Measurements from ENCODE around the gene HES1.

DNA sequence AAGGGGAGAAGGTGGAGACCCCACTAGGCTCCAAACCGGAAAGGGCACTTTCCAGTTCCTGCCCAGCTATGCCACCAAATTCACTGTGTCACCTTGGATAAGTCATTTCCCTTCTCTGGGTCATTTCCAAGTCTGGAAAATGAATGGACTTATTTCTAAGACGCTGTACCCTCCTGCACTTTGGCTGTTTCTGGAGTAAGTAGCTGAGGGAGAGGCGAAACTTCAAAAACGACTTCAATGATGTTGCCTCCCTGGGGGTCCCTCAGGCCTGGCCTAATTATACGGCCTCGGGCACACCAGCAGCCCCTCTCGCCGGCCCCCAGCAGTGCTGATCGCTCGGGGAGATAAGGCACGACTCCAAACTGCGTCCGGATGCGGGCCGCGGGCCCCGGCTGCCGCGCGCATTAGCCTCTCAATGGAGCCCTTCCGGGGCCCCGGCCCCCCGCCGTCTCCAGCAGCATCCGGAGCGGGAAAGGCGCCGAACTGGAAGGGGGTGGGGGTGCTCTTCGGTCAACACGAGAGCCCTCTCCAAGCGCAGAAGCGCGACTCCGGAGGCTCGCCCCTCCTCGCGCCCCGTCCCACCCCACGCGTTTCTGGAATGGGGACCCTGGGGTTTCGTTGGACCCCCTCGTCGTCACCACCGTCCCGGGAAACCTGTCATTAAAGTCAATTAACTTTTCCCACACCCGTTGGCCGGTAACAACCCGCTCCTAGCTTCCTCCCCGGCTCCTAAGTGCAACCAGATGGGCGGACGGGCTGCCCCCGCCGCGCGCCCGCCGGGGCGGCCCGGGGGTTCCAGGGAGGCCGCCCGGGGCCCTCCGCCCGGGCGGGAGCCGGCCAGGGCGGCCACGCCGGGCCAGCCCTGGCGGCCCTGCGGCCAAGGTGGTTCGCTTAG, 4.8 kb downstream of the HES1 start:
- no peak for TF ChIP-seq EZH2 (IDR thresholded peaks at IDR 0.05; ENCODE audit: low read length)
- no peak for TF ChIP-seq CTCF (optimal IDR thresholded peaks at IDR 0.05 in 1 of 3, IDR thresholded peaks at IDR 0.05 in 1 of 3, conservative IDR thresholded peaks at IDR 0.05 in 1 of 3; ENCODE audit: extremely low read depth in 1 of 3, insufficient read depth in 2 of 3, low read length in 3 of 3)

Data from keratinocyte (primary cell).